NCI-H187 (cell line): ENCODE results near the gene DHRS7B.
"Not testable (repeated sequence)": the region's sequence is repeated elsewhere in the genome, so short reads cannot be mapped to it uniquely, and the experiment has no call there.

Experiments used
- DNase-seq, 2 experiments: peaks; one replicate each; lab custom pipeline; 2025; lab: John Stamatoyannopoulos, UW

The DHRS7B gene

DNA sequence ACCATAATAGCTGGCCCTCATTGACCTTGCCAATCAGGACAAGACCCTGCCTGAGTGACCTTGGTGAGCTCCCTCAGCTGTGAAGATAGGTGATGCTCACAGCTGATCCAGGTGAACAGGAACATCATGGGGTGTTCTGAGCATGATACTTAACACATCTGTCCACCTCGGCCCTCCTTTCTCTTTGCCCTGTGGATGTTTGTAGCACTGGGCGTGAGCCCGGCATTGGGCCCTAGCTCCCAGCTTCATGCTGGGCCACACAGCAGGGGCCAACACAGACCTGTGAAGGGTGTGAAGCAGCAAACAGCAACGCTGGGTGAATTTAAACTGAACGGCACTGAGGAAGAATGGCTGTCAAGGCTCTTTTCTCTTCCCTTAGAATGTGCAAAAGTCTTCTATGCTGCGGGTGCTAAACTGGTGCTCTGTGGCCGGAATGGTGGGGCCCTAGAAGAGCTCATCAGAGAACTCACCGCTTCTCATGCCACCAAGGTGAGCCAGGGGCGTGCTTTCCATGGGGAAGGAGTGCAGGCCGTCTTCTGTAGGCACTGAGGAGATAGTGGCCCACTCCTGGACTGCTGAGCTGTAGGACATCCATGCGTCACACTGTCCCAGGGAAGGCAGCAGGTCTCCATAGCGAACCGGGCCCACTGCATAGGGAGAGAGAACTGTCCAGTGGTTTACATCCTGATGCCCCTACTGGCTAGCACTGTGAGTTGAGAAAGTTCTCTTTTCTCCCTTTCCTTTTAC, 51.3 kb downstream of the DHRS7B start:
- DNase-seq: no peak

DNA sequence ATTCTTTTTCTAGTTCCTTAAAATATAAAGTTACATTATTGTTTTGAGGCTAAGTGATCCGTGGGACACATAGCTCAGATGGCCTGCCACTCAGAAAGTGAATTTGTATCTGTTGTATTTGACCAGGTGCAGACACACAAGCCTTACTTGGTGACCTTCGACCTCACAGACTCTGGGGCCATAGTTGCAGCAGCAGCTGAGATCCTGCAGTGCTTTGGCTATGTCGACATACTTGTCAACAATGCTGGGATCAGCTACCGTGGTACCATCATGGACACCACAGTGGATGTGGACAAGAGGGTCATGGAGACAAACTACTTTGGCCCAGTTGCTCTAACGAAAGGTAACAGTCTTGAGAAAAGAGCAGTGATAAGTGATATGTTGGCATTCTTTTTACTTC, 56.7 kb downstream of the DHRS7B start:
- DNase-seq: no peak

- DNase-seq: no peak
These were observed 57.8 kb downstream of the DHRS7B start for GRCh38 chr17:21184570-21184969.

DNA sequence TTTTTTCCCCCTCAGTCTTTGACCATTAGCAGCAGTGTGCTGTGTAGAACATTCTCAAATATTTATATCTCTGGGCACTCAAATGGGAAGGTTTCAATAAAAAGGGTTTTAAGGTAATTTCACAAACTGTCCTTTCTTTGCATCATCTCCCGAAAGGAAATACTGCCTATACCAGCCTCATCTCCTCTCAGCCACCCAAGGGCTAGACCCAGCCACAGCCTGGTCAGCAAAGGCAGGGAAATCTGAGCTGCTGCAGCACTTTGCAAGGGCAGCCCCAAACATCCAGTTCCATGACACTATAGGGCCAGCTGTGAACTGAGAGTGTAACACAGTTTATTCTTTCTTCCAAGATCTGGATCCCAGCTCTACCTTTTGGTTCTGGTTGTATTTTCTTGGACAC, 58.3 kb downstream of the DHRS7B start:
- DNase-seq: no peak

- no peak for DNase-seq
These were observed 59.8 kb downstream of the DHRS7B start for GRCh38 chr17:21186399-21187187.

DNA sequence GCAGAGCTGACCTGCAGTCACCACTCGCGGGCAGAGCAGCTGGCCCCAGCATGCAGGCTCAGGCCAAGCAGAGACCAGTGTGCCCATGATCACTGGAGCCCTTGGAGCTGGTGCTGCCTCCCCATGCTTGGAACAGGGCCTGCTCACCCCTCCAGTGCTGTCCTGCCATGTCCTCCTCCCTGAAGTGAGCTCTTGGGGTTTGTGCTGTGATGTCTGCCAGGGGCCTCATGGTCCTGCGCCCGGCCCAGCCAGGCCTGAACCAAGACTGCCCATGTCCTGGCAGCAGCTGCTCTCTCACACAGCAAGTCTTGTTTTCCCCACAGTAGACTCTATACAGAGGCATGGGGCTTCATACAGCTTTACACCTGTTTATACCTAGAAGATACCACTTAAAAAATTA, 62.6 kb downstream of the DHRS7B start:
- DNase-seq: no peak

GRCh38 chr17:21190078-21190477, 63.3 kb downstream of the DHRS7B start:
- DNase-seq: no peak

- DNase-seq: no peak
These were observed 64.9 kb downstream of the DHRS7B start for GRCh38 chr17:21191698-21192097.

DNA sequence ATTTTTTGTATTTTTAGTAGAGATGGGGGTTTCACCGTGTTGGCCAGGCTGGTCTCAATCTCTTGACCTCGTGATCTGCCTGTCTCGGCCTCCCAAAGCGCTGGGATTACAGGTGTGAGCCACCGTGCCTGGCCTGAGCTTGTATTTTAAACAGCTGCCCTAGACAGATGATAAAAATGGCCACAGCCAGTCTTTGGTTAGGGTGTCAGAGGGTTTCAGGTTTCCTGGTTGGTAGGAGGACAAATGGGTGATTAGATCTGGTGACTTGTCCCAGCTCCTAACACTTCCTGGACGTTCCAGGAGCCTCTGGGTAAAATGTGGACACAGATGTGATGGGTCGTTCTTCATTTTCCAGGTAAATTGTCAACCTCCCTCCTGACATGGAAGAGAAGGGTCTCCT, 65.7 kb downstream of the DHRS7B start:
- not testable (repeated sequence) for DNase-seq

- no peak for DNase-seq
These were observed 66.3 kb downstream of the DHRS7B start for GRCh38 chr17:21193031-21193430.

- DNase-seq: no peak
These were observed 67.5 kb downstream of the DHRS7B start for GRCh38 chr17:21194226-21194625.

DNA sequence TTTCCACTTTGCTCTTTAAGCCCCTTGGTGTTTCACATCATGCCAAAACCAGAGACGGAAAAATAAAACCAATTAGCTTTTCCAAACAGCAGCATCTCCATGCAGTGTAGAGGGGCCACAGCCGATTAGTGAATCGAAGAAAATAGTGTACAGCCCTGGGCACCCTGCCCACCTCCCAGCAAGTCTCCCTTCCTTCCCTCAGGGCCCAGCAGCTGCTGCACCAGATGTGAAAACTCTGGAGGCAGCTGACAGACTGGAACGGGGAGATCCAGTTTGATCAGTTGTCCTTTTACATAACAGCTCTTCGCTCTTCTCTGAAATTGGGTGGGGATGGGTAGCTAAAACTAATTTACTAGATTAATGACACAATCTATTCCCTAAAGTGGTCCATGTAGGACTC, 67.9 kb downstream of the DHRS7B start:
- DNase-seq: no peak

- no peak for DNase-seq
These were observed 69.4 kb downstream of the DHRS7B start for GRCh38 chr17:21196126-21196525.

DNA sequence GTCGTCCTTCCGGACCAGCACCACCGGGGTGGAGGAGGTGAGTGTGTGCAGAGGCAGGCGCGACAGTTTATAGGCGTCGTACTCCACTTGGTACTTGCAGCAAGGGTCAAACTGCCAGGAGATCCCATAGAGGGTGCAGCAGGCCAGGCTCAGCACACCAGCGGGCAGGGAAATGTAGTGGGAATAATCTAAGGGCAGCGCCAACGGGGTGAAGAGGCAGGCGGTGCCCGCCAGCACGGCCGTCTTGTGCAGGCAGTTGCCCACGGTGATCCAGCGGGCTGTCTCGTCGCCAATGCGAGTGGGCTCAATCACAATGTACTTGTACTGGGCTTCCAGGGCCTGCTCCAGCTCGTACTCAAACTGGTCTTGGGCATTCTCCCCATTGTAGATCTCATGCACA, 71.6 kb downstream of the DHRS7B start:
- no peak for DNase-seq

GRCh38 chr17:21199311-21199710, 72.5 kb downstream of the DHRS7B start:
- no peak for DNase-seq

- DNase-seq: no peak
These were observed 73.1 kb downstream of the DHRS7B start for GRCh38 chr17:21199856-21200255.

GRCh38 chr17:21200590-21201297, 74.0 kb downstream of the DHRS7B start:
- DNase-seq: no peak

DNA sequence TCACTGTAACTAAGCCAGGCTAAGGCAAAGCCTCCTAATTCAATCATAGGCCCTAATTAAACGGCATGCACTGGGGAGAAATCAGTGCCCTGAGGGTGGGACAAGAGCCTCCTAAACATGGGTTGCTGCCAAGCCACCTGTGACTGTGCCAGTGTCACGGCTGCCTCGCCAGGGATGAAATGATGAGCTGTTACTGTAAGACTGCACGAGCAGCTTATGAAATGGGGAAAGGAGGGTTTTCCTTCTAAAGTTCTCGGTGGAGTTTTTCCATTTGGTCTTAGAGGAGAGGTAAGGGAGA, 74.5 kb downstream of the DHRS7B start:
- no peak for DNase-seq

GRCh38 chr17:21201874-21202273, 75.1 kb downstream of the DHRS7B start:
- DNase-seq: no peak

DNA sequence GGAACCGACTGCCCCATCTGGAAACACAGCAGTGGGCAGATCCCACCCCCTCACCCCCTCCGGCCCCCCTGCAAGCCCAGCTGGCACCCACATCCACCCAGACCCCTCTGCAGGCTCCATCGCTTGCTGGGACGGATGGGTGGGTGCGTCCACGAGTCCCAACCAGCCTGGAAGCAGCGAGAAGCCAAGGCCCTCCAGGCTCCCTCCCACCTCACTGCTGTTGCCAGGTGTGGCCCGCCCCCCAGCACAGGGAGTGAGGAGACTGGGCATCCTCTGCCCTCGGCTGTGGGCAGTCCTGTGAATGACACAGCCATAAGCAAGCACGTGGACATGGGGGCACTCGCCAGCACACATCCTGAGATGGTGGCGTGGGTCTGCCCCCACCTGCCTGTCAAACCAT, 75.7 kb downstream of the DHRS7B start:
- DNase-seq: no peak

DNA sequence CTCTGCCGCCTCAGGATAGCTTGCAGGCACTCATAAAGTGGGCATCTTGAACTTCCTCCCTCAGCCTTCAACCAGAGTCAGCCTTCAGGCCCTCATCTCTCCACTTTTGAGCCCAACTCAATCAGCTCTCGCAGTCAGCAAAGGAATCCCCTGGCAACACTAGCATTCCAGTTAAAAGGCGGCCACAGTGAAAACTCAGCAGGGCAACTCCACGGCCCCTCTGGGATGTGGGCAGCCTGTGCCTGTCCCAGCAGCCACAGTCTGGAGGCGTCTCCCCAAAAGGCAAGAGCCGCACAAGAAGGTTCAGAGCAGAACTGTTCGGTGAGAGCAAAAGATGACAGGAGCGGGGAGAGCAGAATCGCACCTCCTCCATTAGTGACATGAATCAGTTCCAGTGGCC, 78.2 kb downstream of the DHRS7B start:
- no peak for DNase-seq

DNA sequence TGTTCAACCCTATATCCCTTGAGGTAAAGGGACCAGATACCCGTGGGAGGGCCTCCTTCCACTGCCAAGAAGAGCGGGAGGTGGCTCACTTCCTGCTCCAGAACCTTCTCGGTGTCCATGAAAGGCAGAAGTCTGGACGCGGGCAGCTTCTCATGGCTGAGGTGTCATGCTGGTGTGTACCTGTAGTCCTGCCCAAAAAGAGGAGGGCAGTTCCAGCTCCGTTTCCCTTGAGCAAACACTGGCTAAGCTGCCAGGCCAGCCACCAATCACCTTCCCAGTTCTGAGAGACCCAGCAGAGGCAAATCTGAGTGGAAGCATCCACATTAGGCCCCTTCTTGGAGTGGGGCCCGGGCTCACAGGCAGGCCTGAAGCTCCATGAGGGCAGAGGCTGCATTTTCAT, 81.6 kb downstream of the DHRS7B start:
- DNase-seq: no peak

- peak in 1 of 2 experiments; percentile 43 for DNase-seq
These were observed 82.9 kb downstream of the DHRS7B start for GRCh38 chr17:21209511-21210175.
